Ureter (tissue), 1 donor: Measurements from ENCODE around the gene DLG1. TPM values are rescaled to one million over a fixed set of nuclear protein-coding genes. Genes with fewer than 3 reads are reported as not detected.

Experiments used
- DNase-seq: peaks from one replicate; pipeline ENCODE4 v3.0.0-alpha.2; 2020; ENCODE audit warnings: low spot score
- total RNA-seq: library from RNA; stranded (reverse); gene quantifications from one replicate; pipeline ENCODE4 v1.2.4, GENCODE V29; 2023
- donor health status: DM: yes; HTN: yes; CAD: no.

The DLG1 gene
- 148 TPM for total RNA-seq

DNA sequence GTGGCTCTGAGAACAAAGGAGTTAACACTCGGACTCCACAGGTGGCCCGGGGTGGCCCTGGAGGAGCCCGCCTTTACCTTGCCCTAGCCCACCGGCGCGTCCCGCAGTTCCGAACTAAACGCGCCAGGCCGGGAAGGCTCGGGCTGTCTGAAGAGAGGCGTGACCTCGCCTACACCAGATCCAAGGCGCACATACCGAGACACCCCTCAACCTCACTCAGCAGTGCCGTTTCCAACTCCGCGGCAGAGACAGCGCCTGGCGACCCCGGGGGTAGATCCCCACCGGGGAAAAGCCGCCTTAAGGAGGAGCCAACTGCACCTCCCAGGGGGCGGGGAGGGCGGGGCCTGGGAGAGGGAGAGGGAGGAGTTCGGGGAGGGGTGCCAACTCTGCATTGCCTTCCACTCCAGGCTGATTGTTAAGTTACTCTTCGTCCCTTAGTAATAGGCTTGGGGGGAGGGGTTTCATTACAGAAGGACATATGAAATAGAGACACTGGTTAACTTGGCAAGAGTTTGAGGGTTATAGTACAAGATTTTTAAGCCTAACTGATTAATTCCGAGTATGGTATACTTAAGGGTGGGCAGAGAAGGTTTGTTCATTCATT lies at the start of gene DLG1:
Gene DLG1 (minus strand): TSS at position 272 of the 604 bp plus-strand sequence. CDS start 1,408 bp downstream, outside the sequence.
- DNase-seq, result peak; percentile 93

DNA sequence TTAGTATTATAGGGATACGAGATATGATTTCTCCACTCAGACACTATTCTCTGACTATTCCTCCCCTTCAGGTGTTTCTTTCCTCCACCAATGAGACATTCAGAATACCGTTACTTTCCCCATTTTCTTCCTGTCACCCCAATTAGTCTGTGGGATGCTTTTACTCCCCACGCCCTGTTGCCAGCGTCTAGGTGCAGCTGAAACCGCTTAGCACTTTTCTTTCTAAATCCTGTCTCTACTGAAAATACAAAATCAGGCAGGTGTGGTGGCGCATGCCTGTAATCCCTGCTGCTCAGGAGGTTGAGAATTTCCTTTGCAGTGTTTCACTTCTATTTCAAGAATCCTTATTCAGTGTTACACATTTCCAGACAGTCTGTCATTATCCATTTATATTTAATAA lies 49.6 kb upstream of the DLG1 start:
- no peak for DNase-seq

DNA sequence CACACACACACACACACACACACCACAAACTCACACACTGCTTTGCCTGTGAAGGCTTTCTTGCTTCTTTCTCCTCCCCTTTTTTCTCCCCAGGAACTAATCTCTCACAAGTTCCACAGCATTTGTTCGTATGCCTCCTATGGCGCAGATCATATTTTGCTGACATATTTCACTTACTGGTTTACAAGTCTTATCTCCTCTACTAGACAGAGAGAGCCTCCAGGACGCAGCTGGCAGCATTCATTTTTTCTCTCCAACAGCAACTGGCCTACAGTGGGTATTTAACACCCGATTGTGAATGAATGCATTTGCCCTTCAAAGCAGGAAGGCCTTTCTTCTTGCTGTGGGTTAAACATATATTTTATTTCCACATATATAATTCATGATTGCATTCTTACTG lies 47.0 kb upstream of the DLG1 start:
- no peak for DNase-seq

DNA sequence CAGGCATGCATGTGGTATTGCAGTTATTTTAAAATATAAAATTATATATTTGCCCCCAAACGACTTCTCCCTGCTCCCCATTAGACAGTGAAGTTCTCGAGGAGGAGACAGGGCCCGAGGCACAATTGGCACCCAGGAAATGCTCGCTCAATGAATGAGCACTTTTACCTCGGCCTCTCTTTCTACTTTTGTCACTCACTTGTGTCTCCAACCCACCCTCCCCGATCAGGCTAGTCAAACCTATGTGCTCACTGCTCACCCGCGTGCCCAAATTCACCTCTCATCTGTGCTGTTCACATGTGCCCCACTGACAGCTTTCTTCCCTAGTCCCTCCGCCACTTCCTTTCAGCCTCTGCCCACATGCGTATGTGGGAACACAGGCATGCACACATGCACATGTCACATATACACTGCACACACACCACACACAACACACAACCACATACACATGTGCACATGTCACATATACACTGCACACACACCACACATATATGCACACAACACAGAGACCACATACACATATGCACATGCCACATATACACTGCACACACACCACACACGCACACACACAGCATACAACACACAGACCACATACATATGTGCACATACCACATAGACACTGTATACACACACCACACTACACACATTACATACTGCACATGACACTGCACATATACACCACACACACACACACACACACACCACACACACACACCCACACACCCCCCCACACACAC lies 46.3 kb upstream of the DLG1 start:
- DNase-seq, result no peak

DNA sequence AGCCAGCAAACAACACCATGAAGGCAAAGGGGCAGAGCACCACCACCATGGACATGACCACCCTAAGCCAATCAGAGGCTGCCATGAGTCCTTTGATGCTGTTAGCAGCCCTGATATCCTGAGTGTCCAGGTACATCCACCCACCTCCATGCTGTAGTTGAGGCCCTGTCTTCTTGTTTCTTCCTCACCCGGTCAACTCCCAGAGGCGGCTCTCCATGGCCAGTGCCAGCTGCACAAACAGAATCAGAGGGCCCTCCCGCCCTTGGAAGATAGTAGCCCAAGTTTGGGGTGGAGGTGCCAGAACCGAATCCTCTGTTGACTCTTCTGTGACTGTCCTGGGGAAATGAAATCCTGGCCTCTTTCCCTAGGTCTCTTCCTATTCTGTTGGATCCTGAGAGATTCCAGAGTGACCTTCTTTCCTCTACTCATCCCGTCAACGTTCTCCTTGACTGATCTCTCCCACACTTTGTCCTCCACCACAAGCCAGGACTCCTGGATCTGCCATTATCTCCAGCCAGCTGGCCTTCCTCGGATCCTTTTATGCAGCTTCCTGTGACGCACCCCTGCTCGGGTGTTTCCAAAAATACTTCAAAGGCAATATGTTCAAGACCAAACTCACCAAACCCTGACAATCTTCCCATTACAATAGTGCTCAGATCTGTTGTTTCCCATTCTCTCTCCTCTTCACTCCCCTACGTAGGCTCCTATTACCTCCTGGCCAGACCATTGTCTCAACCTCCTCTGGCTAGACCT lies 45.4 kb upstream of the DLG1 start:
- no peak for DNase-seq

DNA sequence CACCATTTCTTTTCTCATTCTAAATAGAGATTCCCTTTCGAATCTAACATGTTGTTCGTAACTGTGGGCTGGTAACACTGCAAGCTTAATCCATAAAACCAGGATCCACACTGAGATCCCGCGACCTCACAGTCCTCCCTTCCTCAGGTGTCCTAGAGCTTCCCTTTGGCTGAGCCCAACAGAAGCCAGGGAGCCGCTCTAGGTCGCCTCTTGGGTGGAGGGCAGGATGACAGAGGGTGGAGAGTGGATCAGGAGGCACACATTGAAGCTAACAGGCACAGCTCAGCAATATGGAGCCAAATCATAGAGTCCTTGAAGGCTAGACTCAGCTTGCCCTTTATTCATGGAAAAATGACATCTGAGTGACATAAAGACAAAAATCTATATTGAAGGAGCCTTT lies 44.7 kb upstream of the DLG1 start:
- no peak for DNase-seq

DNA sequence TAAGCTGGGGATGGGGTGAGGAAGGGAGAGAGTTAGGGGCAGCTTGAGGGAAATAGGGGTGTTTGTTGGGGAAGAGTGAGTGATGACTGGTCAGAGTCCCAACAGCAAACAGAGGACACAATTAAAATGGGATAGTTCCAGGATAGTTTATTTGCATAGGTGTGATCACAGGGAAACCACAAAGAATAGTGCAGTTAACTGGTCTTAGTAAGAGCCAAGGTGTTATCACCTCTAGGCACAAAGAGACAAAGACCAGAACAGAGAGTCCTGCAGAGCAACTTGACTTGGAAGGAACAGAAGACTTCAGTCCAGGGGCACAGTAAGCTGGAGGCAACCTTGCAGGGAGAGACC lies 42.1 kb upstream of the DLG1 start:
- no peak for DNase-seq

DNA sequence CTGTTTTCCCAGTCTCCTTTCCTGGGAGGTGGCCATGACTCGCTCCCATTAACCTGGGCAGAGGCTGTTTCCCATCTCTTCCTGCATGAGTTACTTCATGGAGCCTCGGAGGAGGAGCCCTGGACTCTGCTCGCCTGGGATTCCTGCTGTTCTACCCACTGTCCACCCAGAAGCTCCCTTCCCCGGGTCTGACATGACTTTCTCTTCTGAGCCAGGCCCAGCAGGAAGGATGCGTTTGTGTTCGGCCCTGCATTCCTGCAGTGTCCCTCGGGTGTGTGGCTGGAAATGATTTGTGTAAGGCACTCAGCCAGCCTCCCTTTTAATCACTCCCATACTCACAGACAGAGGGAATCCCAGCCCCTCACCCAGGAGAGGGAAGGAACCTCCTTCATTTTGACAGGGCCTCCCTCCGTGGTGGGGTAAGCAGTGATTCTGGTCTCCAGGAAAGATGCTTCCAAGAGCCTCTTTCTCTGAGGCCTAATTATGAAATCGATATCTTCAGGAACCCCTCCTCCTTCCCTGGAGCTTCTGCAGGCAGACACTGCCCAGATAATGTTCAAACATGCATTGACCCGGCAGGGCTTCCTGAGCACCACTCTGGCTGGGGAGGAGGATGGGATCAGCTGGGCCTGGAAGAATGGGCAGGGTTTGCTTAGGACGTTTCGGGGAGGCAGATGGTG lies 41.6 kb upstream of the DLG1 start:
- DNase-seq, result no peak

DNA sequence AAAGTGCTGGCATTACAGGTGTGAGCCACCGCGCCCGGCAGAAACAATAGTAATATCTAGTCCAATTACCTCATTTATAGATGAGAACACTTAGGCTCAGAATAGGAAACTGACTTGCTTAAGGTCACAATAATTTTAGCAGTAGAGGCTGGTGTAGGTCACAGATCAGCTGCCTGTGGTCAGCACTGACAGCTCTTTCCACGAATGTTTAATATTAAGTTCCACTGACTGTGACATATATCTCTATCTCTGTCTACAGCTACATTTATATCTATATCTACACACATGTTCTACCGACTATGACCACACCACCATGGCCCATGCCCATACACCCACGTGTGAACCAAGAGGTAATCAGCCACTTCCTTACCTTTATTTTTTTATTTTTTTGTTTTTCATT lies 40.2 kb upstream of the DLG1 start:
- DNase-seq, result no peak

DNA sequence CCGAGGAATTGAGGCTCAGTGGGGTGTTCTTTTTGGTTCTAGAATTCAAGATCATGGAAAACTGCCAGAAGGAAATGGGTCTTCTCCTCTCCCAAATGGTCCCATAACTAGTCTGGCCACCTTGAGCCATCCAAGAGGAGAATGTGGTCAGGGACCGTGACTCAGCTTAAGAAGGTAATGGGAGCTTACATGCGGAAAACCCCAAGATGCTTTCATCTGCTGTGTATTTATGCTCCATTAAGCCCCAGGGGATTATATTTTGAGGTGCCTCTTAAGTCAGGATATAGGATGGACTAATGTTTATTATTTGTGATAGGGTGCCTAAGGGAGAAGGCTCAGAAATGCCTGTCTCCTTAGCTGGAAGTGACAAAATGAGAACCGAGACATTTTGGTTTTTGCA lies 39.2 kb upstream of the DLG1 start:
- DNase-seq, result no peak

DNA sequence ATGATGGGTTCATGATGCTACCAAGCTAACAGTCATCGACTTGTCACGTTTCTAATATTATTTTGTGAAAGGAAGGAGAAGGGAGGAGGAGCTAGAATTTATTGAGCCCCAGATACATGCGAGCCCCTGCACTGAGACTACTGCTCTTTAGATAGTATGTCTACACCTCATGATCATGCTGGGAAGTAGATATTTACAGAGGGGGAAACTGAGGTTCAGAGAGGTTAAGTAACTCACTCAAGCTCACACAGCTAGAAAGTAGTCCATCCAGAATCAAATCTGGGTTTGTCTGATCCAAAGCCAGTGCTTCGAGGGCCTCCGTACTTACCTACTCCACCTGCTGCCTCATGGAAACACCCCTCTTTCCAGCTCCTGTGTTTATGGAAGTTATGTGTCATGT lies 38.8 kb upstream of the DLG1 start:
- DNase-seq, result no peak

DNA sequence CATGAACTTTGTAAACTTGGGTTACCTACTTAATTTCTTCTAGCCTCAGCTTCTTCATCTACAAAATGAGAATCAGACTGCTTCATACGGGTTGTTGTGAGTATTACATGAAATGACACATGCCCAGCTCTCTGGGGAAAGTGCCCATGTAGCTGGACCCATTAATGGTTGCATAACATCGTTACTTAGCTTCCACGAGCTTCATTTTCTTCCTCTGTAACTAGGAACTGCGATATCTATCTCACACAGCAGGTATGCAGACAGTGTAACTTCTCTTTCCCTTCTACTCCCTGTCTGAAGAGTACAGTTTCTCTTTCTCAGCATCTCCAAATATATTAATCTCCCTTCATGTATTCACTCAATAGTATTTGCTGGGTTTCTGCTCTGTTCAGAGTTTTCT lies 37.9 kb upstream of the DLG1 start:
- no peak for DNase-seq

DNA sequence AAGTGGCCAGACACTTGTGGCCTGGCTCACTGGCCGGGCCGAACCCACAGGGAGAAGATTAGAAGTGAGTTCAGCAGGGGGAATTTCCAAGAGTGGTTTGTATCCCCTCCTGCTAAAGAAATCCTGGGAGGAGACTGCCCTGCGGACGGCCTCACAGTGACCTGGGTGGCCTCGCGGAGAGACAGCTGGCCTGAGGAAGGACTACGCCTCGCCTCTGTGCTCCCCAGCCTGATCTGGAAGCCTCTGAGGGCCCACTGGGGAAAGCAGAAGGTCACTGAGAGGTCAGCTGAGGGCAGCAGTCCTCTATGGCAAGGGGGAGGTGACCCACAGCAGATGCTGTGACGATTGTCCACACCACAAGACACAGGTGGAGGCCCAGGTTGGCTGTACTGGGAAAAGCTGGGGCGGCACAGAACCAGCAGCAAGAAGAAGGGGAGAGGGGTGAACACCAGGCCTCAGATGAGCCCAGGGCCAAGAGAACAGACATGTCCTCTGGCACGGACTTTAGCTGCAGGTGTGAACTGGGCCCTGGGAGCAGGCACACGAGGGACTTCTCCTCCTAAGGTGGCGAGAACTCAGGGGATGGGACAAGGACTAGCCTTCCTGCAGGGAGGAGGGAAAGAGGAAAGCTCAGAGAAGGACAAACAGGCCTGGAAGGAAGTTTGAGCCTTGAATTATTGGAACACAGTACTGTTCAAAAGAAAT lies 37.2 kb upstream of the DLG1 start:
- no peak for DNase-seq

DNA sequence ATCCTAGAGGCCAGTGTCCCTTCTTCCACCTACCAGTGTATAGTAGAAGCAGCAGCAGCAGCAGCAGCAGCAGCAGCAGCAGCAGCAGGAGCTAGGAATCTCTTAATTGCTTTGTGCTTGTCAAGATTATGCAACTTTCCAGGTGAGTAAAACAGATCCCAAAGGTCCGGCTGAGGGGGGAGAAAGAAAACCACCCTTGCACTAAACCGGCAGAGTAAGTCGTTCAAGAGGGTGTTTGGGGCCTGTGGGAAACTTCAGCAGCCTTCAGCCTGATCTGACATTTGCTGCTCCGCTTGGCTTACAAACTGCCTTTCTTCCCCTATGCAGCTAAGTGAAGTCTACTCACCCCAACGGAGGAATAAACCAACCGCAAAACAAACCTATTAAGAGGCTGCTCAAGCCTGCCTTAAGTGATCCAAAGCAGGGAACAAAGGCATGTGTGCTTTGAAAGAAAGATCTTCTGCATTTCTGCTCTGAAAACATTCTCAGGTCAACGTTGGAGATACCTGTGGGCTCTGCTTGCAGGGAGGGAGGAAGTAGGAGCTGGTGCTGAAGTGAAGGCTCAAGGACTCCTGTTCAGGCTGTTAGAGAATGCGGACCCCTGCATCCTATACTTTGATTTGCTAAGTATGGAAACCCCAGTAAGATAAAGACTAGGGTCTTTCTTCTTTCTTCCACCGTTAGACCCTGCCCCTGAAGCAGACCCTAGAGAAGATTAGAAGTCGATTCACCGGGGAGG lies 35.7 kb upstream of the DLG1 start:
- no peak for DNase-seq

DNA sequence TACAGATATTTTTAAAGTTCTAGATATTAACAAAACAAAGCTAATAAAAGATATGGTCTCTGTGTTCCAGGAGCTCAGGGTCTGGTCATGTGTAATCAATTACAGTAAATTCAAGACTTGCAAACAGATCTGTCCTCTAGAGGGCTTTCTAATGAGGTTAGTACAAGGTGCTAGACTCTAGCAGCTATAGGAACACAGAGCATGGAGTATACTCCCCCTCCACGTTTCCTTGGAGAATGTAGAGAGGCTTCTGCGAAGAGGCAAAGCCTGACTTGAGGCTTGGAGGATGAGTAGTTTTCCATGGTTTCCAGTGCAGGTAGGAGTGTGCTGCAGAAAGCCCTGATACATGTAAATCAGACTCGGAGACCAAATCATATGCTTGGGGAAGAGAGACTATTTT lies 32.7 kb upstream of the DLG1 start:
- DNase-seq, result no peak

DNA sequence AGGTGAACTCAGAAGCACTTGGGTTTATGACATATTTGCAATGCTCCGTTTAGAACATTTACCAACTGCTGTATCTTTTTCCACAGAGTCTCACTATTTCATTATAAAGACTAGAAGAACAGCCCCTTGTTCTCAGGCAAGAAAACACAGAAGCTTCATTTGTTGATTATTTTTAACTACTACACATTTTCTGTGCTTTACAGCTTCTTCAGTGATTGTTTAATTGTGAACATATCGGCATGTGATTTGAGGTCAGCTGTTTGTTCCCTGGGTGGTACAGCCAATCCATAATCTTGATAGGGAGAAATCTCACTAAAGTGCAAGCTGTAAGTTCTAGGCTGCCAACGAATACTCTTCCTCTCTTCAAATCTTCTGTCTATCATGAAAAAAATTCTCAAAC lies 31.0 kb upstream of the DLG1 start:
- DNase-seq, result no peak

DNA sequence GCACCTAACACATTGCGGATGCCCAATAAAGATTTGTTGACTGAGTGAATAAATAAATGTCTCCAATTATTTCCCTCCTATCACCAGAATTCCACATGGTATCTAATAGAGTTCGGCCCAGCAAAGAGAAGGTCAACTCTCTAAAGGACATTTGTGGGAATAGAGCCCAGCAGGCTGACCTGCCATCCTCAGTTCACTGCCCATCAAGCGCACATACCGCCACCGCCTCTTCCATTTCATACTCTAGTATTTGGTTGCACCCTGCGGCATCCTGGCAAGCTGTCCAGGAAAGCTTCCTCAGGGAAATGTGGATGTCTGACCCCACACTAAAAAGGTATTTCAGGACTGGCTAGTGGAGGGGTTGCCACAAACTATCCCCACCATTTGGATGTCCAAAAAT lies 29.8 kb upstream of the DLG1 start:
- DNase-seq, result no peak

DNA sequence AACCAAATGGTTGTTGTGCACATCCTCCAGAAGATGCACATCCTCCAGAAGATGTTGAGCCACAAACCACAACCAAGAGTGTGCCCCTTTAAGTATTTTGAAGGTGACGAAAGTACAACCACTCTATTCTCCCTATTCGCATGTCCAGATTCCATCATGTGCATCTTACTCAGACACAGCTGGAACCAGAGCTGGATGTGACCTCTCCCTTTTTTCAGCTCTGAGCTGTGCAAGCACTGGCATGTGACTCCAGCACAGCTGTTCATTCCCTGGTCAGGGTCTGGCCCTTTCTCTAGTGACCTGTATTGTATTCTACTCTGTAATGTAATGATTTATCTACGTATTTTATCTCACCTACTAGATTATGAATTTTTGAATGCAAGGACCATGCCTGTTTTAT lies 29.3 kb upstream of the DLG1 start:
- DNase-seq, result no peak

DNA sequence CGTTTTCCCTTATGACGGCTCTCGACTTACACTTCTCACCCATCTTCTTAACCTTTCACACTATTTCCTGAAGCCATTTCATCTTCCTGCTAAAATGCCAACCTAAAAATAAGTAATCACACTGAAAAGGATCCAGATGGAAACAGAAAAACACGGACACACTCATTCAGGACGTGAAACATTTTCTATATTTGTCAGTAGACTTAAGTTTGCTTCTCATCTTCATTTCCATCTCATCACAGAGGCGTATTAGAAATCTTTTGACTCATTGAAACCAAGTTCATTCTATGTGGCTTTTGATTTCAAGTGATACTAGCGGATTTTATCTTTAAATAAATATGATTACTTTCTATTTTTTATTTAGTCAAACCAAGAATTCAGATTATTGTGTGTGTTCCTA lies 27.4 kb upstream of the DLG1 start:
- no peak for DNase-seq

DNA sequence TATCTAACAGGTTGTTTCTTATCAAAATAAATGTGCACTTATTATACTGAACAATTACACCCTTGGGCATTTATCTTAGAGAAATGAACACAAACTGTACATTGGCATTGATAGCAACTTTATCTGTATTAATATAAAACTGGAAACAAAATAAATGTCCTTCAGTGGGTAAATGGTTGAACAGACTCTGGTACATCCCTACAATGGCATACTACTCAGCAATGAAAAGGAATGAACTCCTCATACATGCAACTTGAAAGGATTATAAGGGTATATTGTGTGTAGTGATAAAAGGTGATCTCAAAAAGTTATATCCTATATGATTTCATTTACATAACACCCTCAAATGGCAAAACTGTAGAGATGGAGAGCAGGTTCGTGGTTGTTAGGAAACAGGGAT lies 23.7 kb upstream of the DLG1 start:
- DNase-seq, result no peak

DNA sequence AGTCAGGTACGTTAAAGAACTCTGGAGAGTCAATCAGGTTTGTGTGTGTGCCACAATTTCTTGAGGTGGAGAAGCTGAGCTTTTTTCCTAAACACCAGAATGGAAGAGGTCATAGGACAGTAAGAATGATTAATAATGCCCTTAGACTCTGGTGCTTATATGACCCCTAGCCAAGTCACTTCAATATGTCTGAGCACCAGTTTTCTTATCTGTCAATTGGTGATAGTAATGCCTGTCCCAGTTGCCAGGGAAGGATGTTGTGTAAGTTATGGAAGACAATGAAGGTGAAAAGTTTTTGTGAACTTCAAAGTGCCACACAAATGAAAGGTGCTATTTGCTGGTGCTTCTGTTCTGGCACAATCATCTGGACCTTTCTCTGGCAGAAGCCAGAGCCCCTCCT lies 22.2 kb upstream of the DLG1 start:
- no peak for DNase-seq
